AG04449 (cell line): ENCODE data around the gene SOX5.

Source experiments
- CTCF ChIA-PET: fragments of 350-600 bp; formaldehyde crosslinking; extraction: SDS; loops from one replicate; lab custom pipeline; 2021; ENCODE audit warnings: antibody characterized with exemption; lab: Yijun Ruan, JAX
- POLR2A ChIA-PET: fragments of 400-600, 350-600 bp; formaldehyde crosslinking; extraction: SDS; loops from one replicate; lab custom pipeline; 2020; ENCODE audit warnings: antibody characterized with exemption, inconsistent platforms; lab: Yijun Ruan, JAX
- DNase-seq: peaks from one replicate; pipeline ENCODE4 v3.0.0-alpha.2; 2010; ENCODE audit warnings: low read depth, low spot score
- H3K4me3 ChIP-seq: 2 replicates; pipeline ENCODE4 v1.5.1; 2011; ENCODE audit warnings: low read depth, mild to moderate bottlenecking, control low read depth, low read length
- TF ChIP-seq, protein P1 (sequence below): IDR thresholded peaks from one replicate; pipeline ENCODE4 v1.5.1; 2011; ENCODE audit warnings: mild to moderate bottlenecking, moderate library complexity, low read length, control low read depth, inconsistent platforms; ENCODE audit not compliant: insufficient read depth; ENCODE audit errors: missing control alignments

The SOX5 gene

DNA sequence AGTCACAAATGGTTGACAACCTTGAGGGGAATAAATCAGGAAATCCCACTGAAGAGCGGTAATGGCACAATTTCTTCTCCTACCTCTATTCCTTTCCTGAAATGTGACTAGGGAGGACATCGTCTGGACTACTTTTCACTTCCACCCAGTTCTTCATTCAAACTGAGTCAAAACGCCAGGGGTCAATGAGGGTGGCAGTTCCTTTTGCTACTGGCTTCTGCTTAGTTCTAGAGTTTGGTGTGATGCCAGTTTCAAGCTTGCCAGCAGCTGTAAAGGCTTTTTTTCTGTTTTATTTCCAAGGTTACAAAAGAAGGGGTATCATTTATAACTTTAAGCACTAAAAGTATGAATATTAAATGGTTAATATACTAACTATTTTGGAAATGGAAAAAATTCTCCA lies 286.5 kb downstream of the SOX5 start:
- ChIA-PET CTCF (no interaction called here), POLR2A (no interaction called here)
- DNase-seq = no peak
- TF ChIP-seq, protein P1, sequence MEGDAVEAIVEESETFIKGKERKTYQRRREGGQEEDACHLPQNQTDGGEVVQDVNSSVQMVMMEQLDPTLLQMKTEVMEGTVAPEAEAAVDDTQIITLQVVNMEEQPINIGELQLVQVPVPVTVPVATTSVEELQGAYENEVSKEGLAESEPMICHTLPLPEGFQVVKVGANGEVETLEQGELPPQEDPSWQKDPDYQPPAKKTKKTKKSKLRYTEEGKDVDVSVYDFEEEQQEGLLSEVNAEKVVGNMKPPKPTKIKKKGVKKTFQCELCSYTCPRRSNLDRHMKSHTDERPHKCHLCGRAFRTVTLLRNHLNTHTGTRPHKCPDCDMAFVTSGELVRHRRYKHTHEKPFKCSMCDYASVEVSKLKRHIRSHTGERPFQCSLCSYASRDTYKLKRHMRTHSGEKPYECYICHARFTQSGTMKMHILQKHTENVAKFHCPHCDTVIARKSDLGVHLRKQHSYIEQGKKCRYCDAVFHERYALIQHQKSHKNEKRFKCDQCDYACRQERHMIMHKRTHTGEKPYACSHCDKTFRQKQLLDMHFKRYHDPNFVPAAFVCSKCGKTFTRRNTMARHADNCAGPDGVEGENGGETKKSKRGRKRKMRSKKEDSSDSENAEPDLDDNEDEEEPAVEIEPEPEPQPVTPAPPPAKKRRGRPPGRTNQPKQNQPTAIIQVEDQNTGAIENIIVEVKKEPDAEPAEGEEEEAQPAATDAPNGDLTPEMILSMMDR = no peak
- H3K4me3 ChIP-seq = no peak overlapping the region

DNA sequence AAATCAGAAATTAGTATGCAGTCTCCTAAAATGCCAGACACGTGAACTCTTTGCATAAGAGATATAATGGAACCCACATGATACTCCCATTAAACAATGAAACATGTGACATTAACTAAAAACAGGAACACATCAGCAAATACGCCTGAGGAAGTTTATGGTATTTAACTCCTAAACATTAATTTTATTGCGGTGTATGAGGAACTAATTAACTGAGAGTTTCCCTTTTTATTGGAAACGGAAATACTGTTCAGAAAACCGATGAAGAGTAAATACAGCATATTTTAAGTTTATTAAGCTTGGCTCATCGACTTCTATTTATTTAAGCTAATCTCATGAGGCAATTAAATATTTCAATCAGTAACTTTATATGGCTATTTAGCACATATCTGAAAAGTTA lies 290.3 kb downstream of the SOX5 start:
- H3K4me3 ChIP-seq = no peak overlapping the region
- no peak for DNase-seq
- TF ChIP-seq, protein P1 = no peak
- ChIA-PET POLR2A (no interaction called here), CTCF (no interaction called here)

DNA sequence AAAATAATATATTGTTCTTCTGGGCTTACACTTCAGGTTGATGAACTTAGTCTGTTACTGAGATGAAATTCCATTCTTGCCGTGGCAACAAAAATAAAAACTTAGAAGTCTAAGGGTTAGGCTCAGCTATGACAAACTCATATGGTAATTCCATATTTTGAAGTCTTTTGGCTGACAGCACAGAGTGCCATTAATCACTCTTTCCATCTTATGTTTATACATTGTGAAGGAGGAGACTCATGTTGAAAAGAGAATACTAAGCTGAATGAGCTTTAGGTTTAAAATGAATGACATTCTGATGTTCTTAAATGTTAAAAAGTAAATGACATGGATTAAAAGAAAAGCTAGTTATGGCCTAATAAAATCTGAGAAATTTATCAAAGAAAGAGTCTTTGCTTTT lies 291.9 kb downstream of the SOX5 start:
- no peak for DNase-seq
- ChIA-PET POLR2A (no interaction called here), CTCF (interaction anchor here (0.5 kb wide), 1 partner anchor 20 kb away, joined by 3 read pairs; no protein-coding TSS in a partner anchor)
- TF ChIP-seq, protein P1 = no peak
- H3K4me3 ChIP-seq = no peak overlapping the region

DNA sequence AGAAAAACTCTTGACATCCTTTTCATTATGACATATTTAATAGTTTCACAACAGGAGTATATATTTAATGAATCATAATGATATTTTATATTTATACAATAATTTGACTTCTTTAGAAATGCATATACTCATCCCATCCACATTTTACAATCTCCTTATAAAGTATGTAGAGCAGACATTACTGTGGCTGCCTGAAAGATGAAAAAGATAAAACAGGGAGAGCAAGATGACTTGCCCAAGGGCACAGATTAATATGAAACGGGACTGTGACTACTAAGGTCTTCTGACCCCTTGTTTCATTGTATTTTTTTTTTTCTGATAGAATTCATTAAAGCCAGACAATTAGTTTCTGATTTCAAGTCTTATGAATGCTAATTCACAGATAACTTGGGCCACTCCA lies 293.6 kb downstream of the SOX5 start:
- ChIA-PET POLR2A (no interaction called here), CTCF (no interaction called here)
- no peak overlapping the region for H3K4me3 ChIP-seq
- no peak for DNase-seq
- TF ChIP-seq, protein P1 = no peak

DNA sequence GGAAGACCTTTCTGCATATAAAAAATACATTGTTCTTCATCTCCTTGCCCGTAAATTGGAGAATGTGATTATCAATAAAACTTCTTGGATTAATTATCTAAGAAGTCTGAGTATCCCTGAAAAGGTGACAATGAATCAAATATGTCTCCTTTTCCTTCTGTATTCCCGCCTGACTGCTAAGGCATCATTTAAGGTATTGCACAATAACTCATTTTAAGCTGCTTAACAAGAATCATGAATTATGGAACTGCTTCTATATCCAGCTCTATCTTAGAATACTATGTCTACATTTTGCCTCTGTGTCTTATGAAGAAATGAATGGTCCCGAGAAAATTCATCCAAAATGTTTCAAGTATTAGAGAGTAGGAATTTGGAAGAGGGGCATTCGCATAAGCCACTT lies 294.4 kb downstream of the SOX5 start:
- TF ChIP-seq, protein P1 = no peak
- POLR2A ChIA-PET = no interaction called here
- DNase-seq = no peak
- H3K4me3 ChIP-seq = no peak overlapping the region
- CTCF ChIA-PET = no interaction called here

DNA sequence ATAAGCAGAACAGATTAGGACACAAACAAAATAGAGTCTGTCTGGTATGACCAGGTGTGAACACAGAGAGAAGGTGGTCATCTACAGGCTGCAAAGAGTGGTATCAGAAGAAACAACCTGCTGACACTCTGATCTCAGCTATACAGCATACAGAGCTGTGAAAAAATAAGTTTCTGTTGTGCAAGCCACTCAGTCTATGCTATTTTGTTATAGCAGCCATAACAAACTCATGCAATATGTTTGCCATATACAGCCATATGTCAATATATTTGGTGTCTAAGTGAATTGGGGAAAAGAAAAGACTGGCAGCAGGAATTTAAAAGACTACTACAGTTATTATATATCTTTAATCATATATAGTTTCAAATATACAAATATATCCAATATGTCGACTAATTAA lies 300.9 kb downstream of the SOX5 start:
- H3K4me3 ChIP-seq = no peak overlapping the region
- ChIA-PET POLR2A (no interaction called here), CTCF (no interaction called here)
- no peak for DNase-seq
- TF ChIP-seq, protein P1 = no peak
